ENCODE measurements around the gene FGL2.
"Not testable (repeated sequence)": the region's sequence is repeated elsewhere in the genome, so short reads cannot be mapped to it uniquely, and the experiment has no call there.

The FGL2 gene

DNA sequence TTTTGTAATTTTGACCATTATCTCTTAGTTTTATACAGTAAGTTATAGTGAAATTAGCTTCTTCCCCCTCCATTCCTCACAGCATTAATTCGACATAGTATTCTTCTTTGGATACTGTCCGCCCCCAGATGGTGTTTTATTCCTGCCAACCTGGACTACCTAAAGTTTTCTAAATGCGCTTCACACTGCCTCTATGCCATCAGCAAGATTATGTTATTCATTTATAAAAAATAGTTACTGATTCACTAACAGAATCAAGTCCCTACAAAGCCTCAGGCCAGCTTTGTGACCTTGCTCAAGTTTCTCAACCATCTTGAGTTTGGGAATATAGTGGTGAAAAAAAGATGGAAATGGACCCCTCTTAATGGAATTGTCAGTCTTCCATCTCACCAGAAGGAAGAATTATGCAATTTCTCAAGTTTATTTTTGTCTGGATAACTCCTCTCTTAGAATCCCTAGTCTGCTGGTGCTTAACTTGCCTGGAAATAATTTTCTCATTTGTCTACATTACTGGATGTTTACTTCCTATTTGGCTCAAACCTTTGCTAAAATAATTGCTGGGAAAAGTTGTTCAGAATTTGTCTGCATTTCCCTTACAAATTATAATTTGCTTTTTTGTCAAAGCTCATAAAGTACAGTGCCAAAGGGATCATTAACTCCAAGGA is 16.7 kb upstream of the FGL2 start:
- no peak for DNase-seq (ENCODE audit: low read depth)

DNA sequence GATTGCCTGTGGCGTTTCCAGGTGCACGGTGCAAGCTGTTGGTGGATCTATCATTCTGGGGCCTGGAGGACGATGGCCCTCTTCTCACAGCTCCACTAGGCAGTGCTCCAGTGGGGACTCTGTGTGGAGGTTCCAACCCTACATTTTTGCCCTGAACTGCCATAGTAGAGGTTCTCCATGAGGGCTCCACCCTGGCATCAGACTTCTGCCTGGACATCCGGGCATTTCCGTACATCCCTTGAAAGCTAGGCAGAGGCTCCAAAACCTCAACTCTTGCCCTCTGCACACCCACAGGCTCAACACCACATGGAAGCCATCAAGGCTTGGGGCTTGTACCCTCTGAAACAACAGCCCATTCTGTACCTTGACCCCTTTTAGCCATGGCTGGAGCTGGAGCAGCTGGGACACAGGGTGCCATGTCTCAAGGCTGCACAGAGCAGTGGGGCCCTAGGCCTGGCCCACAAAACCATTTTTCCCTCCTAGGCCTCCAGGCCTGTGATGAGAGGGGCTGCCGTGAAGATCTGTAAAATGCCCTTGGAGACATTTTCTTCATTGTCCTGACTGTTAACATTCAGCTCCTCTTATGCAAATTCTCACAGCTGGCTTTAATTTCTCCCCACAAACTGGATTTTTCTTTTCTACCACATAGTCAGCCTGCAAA is 10.0 kb upstream of the FGL2 start:
- no peak for DNase-seq (ENCODE audit: low read depth)

DNA sequence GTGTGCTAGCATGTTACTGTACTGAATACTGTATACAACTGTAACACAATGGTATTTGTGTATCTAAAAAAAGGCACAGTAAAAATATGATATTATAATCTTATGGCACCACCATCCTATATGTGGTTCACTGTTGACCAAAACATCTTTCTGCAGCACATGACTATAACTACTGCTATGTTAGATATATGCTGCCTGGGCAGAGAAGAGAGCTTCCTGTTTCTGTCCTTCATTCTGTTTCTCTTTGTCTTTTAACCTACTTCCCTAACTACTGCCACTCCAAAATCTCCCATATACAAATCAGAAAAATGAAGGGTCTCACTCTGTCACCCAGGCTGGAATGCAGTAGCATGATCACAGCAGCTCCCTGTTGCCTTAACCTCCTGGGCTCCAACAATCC is 8.8 kb upstream of the FGL2 start:
- no peak for DNase-seq (ENCODE audit: low read depth)

DNA sequence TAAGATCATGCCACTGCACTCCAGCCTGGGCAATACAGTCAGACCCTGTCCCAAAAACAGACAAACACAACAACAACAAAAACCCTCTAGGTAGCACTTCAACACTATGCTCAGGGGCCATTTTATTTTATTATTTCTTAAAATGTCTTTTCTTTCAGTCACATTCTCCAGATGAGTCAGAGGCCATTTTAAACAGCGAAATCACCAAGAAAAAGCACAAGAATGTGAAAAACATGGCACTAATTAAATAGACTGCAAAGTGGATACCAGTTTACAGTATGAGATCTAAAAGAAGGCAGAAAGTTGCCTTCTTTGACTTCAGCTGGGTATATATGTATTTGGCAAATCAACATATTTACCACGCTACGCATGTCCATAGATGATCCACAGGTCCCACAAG is 6.1 kb upstream of the FGL2 start:
- DNase-seq (ENCODE audit: low read depth): no peak

DNA sequence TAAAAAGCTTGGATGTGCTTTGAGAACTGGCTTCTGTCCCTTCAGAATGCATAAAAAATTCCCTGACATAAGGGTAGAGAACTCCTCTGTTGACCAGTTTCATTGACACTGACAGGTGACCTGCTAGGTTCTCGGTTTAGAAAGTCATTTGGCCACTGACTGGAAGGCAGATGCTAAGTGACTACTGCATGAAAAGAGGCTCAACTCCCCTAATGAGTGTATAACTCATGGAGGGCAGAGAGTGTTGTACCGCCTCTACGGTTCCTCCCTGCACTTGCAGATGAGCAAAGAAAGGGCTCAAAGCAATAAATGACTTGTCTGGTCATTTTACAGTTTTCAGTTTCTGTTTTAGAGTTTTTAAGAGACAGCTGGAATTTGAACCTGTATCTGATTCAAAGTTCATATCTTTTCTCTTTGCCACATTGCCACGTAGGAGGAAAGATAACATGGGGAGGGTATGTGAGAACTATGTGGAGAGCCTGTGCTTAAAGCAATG is 2.9 kb upstream of the FGL2 start:
- no peak for DNase-seq (ENCODE audit: low read depth)

DNA sequence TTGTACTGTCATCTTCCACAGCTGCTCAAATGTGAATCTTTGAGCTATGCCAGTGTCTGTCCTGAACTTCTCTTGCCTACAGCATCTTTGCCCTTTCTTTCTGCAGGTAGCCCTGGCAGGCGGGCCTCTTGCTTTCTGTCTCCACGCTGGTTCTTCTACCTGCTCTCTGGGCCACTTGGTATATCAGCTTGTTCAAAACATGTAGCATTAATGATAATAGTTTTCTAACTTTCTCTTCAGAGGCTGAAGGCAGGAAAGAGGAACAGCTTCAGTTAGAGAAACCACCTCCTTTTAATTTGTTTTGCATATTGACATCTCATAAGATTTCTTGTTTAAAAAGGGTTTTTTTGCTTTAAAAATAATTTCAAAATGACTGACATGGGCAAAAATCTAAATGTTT is 923 bp upstream of the FGL2 start:
- no peak for DNase-seq (ENCODE audit: low read depth)

DNA sequence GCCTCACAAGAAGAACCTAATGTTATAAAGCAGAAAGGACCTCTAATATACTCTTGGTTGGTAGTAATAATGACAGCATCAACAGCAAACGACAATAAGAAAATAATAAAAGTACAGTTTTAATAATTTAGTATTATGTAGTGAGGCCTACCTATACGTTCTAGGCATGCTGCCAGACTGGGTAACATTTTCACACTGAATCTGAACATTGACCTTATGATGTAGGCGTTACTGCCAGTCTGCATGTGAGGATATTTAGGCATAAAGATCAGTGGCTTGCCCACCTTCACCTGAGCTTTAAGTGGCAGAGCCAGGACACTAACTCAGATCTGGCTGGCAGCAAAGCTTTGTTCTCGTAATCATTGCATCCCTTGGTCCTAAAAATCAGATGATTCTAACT is 2.5 kb downstream of the FGL2 start:
- DNase-seq (ENCODE audit: low read depth): no peak

DNA sequence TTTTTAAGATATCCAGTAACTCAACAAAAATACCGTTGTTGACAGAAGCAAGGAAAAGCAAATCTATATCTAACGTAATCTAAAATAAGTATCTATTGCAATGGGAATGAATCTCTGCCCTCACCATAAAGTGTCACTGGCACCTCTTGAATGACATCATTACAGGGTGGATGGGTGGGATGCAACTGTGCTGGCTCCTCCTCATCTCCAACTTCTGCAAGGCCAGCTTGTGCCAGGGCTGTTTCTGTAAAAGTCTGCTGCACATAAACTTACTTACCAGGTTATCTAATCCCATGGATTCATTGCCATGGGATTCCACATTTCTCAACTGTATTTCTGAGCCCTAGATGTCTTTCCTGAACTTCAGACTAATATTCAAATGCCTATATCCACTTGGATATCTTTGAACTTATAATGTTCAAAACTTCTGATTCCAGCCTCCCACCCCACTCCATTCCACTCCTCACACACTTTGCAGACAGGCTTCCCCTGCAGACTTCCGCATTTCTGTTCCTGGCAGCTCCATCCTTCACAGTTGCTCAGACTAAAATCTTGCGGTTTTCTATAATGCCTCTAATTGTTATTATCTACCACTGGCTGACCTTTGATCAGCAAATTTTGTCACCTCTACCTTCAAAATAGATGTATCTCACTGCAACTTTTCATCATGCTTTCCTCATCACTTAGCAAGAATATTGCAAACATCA is 10.7 kb downstream of the FGL2 start:
- DNase-seq (ENCODE audit: low read depth): no peak

DNA sequence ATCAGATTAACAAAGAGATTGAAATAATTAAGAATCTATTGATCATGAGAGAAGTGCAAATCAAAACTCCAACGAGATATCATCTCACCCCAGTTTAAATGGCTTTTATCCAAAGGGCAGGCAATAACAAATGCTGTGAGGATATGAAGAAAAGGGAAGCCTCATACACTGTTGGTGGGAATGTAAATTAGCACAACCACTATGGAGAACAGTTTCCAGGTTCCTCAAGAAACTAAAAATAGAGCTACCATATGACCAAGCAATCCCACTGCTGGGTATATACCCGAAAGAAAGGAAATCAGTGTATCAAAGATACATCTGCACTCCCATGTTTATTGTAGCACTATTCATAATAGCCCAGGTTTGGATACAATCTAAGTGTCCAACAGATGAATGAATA is 13.8 kb downstream of the FGL2 start:
- DNase-seq (ENCODE audit: low read depth): no peak

DNA sequence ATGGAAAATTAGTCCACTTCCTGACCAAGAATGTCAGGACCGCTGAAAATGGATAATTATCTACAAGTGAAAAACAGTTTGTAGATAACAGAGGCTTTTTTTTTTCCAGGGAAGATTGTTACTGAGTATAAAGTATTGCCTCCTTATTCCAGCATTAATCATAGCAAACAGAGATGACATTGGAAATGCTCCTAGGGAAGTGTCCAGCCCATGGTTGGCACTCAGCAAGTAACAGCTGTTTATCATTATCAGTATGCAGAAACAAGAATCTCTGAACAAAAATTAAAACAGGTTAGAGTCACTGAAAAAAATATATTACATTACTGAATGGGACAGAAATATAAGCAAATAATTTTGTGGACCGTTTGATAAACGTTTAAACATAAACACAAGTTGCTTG is 14.6 kb downstream of the FGL2 start:
- no peak for DNase-seq (ENCODE audit: low read depth)

DNA sequence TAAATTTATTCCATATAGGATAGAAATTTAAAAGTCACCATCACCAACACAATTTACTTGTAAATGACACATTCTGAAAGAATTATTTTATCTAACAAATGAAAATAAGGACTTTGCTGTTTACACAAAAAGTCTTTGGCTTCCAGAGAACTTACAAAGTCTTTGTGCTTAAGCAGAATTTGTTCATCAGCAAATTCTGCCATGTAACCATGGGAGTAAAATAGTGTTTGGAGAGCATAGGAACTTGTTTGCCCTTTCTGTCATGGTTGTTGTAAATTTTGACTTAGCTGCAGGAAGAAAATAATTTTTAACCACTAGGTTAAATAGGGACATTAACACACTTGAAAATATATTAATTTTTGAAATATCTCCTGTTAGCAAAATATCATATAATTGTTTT is 15.2 kb downstream of the FGL2 start:
- no peak for DNase-seq (ENCODE audit: low read depth)

DNA sequence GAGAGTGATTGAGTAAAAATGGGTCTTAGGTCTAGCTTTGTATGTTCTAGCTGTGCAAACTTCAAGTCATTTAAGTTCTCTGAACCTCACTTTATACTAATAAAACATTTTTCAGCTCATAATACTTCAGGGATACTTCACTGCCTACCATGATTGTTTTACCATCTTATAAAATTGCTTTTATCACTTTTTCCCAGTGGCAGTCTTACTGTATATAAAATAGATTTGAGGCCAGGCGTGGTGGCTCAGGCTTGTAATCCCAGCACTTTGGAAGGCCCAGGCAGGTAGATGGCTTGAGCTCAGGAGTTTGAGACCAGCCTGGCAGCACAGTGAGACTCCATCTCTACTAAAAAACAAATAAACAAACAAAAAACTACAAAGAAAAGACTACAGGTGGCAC is 17.4 kb downstream of the FGL2 start:
- no peak for DNase-seq (ENCODE audit: low read depth)

DNA sequence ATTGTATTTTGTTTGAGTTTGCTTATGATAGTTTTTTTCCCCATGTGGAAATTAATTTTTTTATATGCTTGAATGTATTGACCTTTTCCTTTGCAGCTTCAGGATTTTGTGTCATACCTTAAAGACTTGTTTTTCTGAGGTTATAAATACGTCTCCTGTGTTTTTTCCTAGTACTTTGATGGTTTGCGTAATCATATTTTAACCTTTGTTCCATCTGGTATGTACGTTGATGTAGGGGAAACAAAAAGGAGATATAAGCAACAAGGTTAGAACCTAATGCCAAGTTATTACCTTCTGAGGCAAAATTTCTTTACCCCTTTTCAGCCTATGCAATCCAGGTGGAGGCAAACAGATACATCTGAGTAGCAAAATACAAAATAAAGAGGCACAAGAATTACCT is 17.9 kb downstream of the FGL2 start:
- no peak for DNase-seq (ENCODE audit: low read depth)

DNA sequence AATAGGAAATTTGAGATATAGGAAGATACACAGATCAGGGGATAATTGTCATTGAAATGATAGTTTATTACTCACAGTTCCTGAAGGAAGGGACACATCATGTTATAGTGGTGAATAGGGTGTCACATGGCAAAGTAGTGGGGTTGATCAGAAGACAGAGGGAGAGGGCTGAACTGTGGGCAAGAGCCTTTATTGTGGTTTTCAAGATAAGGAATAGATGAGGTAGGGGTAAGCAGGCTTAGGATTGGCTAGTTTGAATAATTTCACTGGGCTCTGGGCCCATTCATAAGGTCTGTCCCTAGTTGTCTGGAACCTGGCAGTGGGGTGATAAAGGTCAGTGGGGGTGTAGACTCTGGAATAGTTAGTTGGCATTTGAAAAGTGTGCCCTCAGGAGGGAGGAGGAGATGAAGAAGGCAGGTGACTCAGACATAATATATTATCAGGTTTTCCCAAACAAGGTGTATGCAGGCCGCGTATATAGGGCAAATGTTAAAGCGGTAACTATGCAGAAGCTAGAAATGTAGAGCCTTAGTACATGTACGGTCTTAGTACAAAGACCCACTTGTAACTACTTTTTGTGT is 18.5 kb downstream of the FGL2 start:
- DNase-seq (ENCODE audit: low read depth): no peak

DNA sequence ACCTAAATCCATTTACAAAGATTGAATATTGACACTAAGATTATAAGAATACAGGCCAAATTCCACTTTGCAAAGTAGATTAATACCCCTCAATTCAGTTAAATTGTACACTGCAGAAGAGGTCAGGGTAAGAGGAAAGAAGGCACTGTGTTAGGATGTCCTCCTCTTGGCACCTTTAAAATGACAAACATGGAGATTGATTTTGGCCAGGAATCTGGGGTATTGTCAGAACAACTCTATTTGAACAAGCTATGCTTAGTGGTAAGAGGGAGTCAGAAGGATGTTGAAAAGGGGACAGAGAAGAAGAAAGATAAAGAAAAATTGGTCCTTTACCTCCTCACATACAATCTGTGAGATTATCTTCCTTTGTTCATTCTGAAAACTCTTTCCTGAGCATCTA is 21.6 kb downstream of the FGL2 start:
- not testable (repeated sequence) for DNase-seq (ENCODE audit: low read depth)

DNA sequence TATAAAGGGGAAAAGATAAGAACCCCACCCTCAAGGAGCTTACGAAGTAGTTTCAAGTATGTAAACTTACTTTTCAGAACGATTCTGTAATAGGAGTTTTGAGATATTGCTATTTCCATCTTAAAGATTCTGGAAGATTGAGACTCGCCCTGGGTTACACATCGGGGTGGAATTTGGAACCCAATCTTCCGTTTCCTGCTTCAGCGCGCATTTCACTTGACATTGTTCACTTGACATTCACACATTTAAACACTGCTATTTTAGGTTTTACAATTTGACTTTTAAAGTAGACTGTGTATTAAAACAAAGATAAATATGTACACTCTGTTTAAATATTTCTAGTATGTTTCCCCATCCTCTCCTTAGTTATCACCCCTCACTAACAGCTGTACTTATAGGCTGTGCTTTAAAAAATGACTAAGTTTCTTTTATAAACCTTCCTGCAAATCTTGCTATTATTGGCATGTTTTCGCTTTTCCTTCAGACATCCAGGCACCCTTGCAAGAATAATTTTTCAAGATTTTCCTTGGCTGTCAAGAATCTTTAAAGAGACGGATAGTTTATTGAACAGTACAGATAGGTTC is 22.2 kb downstream of the FGL2 start:
- not testable (repeated sequence) for DNase-seq (ENCODE audit: low read depth)

DNA sequence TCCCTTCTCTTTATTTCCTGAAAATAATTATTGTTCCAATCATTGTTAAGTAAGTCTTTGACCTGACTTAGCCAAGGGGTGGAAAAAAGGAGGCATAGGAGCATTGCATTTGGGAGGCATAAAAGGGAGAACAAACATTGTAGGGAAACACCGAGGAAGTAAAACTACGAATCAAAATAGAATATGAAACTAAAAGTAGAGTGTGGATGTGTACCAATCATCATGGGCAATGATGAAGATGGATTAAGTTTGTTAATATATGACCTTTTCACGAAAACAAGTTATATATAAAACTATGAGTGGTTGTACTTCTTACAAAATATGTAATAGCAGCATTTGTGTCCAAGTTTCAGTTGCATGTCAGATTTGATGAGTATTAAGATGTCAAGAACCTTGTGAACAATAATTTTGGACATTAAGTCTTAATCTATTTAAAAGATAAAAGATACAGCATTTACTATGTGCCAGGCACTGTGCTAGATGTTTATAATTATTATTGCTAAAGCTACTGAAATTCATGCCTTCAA is 24.3 kb downstream of the FGL2 start:
- not testable (repeated sequence) for DNase-seq (ENCODE audit: low read depth)

DNA sequence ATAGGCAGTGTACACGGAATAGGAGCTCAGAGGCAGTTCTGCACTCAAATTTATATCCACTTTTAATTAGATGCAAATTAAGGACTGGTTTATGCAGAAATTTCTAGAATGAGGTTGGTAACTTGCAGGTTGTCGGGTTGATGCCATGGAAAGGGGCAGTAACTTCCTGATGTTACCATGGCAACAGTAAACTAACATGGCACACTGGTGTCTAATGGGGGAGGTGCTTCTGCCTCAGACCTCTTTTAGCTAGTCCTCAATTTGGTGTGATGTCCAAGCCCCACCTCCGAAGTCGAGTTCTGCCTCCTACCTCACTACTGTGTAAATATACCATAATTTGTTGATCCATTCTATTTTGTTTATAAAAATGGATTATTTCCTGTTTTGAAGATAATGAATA is 25.2 kb downstream of the FGL2 start:
- DNase-seq (ENCODE audit: low read depth): not testable (repeated sequence)

DNA sequence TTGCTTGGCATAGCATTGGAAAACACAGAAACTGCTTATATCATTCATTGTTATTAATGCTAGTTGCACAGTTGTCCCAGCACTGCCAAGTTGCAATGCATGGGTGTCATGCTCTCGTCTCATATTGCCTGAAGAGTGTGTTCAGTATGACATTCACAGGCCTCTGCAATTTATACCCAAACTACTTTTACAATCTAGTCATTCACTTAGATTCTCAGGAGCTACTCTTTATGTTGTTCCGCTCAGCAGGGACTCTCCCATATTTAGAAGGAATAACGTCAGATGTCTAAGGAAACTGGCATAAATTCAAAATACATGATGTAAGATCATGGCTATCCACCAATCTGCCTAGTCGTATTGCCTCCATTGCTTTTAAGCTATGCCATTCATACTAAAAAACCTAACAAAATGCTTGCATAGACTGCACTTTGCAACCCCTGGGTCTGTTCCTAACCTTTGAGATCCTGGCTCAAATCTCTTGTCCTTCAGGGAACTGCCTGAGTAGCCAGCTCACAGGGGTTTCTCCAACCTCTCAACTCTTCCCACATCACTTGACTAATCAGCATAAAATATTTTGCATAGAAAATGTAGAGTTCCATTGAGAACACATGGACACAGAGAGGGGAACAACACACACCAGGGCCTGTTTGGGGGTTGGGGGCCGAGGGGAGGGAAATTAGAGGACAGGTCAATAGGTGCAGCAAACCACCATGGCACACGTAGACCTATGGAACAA is 27.0 kb downstream of the FGL2 start:
- not testable (repeated sequence) for DNase-seq (ENCODE audit: low read depth)

DNA sequence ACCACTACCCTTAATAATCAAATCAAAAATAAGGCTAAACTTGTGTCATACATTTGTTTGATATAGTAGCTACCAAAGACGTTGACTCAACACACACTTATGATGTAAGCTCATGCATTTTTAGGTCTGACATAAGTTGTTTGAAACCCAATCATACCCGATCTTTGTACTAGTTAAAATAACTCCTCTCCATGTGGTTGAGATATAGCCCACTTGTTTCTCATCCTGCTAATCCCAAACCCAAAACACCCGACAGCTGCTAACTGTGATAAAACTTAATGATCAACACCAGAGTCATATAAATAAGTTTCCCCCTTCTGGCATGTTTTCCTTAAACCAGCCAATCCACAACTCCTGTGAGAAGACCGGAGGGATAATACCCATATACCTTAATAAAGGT is 28.5 kb downstream of the FGL2 start:
- not testable (repeated sequence) for DNase-seq (ENCODE audit: low read depth)

DNA sequence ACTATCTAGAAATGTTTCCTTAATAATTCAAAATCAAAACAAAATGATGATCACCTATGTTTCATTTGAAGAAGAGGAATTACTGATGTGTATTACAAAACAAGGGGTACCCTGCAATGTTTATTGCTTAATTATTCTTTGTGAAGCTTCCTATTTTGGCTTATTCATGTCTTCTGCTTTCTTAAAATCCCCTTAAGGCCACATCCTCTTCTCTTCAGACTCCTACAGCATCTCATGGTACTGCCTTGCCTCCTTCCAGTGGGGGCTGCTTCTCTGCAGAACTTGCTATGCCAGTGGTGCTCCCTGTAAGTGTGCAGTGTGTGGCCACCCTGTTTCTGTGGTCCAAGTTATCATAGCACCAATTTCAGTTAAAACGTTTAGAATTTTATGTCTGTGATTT is 42.2 kb downstream of the FGL2 start:
- no peak for DNase-seq (ENCODE audit: low read depth)

DNA sequence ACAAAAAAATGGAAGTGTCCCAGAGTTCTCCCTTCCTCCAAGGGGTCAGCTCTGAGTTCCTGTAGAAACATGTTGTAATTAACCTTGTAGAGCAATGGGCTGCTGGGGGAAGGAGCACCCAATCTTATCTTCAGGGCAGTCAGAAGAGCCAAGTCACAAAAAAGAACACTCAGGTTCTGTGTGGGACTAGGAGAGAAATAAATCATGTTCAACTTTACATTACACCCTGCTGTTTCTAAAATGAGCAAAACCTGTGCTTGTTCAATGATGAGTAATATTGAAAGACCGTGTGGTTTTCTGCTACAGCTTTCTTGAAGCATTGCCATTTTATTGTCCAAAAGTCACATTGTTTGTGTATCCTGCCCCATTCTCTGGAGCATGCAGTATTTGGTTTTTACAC is 42.6 kb downstream of the FGL2 start:
- not testable (repeated sequence) for DNase-seq (ENCODE audit: low read depth)

All from activated T-cell treated with anti-CD3 and anti-CD28 coated beads for 24 hours (primary cell).